Measurements from ENCODE around the gene TRIM72. TPM values are rescaled to one million over a fixed set of nuclear protein-coding genes. Genes with fewer than 3 reads are reported as not detected.
"Not testable (repeated sequence)": the region's sequence is repeated elsewhere in the genome, so short reads cannot be mapped to it uniquely, and the experiment has no call there.

The TRIM72 gene
- total RNA-seq, 1 donor from 2014 or later = 2.4 TPM

DNA sequence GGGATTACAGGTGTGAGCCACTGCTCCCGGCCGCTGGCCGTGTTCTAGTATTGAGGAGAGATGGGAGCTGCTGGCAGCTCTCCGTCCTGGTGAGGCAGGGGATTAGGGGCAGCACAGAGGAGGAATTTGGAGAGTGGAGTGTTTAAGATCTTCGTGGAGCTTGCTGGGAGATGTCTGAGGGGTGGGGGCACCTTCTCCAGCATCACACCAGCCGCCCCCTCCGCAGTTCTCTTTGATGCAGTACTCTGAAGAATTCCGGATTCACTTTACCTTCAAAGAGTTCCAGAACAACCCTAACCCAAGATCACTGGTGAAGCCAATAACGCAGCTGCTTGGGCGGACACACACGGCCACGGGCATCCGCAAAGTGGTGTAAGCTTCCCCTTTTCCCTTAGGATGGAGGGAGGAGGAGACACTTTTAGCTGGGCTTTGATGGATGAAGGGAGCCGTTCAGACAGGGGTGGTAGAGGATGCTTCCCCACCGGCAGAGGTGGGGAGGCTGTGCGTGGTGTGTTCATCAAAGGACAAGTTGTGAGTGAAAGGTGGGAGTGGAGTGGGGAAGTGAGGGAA is 57.8 kb downstream of the TRIM72 start:
- intact Hi-C loops (cut with DNase I) = no loop called here

DNA sequence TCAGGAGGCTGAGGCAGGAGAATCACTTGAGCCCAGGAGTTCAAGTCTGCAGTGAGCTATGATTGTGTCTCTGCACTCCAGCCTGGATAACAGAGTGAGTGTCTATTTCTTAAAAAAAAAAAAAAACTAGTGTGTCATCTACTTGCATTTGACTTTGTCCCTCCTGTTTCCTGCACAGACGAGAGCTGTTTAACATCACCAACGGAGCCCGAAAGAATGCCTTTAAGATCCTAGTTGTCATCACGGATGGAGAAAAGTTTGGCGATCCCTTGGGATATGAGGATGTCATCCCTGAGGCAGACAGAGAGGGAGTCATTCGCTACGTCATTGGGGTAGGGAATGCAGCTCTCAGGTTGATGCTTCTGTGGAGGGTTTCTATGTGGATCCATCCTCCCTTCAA is 59.3 kb downstream of the TRIM72 start:
- intact Hi-C loops (cut with DNase I) = no loop called here
- DNase-seq (ENCODE audit: low spot score) = no peak

More for the DNA sequence above, 57.8 kb downstream of the TRIM72 start:
- DNase-seq (ENCODE audit: low spot score) = peak; percentile 67

DNA sequence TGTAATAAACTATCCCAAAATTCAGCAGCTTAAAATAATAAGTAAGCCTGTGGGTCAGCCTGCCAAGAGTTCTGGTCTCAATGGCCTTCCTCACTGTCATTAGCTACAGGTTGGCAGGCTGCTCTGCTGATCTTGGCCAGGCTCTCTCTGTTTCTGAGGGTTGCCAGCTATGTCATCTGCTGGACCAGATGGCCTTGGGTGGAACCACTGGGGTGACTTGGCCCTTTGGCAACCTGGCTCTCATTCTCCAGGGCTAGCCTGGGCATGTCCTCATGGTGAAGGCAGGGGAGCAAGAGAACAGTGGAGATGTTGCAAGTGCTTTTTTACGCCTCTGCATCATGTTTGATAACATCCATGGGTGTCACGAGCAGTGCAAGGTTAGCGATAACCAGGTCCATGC is 59.8 kb downstream of the TRIM72 start:
- peak; percentile 20 for DNase-seq (ENCODE audit: low spot score)
- intact Hi-C loops (cut with DNase I) = no loop called here

DNA sequence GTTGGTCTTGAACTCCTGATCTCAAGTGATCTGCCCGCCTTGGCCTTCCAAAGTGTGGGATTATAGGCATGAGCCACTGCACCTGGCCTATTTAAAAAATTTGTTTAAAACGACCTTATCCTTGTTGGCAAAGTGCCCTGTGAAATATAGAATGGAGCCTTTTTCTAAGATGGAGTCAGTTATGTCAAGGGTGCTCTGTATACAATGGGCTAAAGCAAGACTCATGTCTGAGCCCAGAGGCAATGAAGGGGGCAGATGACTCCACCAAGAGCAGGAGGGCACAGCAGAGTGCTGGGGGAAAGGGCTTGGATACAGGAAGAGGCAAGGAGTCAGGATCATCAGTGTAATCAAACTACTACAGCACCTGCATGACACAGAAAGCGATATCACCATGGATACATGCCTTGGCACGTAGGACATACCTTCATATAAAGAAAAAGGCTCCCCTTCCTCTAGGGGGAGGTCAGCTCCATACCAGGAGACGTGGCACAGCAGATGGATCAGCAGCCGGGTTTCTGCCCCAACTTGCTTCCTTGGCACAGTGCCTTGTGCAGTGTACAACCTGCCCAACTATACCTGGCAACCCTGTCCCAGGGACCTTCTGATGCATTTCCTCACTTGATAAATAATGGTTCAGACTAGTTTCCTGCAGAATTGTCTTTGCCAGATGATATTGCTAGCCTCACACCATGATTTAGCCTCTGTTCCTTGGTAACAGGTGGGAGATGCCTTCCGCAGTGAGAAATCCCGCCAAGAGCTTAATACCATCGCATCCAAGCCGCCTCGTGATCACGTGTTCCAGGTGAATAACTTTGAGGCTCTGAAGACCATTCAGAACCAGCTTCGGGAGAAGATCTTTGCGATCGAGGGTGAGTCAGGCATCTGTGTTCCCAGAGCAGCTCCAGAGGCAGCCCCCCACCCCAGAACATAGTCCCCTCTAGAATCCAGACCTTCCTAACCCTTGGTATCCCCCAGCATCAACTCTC is 61.2 kb downstream of the TRIM72 start:
- intact Hi-C loops (cut with DNase I) = no loop called here
- DNase-seq (ENCODE audit: low spot score) = peak; percentile 26

DNA sequence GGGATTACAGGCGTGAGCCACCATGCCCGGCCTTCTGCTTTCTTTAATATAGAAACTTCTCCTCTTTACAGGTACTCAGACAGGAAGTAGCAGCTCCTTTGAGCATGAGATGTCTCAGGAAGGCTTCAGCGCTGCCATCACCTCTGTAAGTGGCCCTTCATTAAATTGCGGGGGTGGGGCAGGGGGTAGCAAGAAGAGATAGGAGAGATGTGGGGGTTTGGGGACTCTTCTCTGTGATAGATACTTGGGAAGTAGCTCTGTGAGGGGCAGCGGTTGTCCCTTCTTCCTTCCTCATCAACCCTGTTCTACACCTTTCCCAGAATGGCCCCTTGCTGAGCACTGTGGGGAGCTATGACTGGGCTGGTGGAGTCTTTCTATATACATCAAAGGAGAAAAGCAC is 62.7 kb downstream of the TRIM72 start:
- DNase-seq (ENCODE audit: low spot score) = no peak
- intact Hi-C loops (cut with DNase I) = no loop called here

DNA sequence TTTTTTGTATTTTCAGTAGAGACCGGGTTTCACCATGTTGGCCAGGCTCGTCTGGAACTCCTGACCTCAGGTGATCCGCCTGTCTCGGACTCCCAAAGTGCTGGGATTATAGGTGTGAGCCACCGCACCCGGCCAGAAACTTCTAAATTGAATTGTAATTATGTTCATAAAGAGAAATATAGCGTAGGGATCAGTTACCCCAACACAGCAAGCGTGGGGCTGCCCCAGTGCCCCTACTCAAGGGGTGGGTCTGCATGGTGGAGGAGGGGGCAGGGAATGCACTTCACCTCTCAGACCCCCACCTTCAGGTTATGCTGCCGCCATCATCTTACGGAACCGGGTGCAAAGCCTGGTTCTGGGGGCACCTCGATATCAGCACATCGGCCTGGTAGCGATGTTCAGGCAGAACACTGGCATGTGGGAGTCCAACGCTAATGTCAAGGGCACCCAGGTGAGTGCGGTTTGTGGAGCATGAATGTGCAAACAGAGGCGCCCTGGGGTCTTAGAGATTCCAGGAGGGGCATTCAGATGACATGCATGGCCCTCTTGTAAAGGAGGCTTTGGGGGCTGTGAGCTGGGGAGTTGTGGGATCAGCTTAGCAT is 63.8 kb downstream of the TRIM72 start:
- intact Hi-C loops (cut with DNase I) = no loop called here
- DNase-seq (ENCODE audit: low spot score) = peak; percentile 33

DNA sequence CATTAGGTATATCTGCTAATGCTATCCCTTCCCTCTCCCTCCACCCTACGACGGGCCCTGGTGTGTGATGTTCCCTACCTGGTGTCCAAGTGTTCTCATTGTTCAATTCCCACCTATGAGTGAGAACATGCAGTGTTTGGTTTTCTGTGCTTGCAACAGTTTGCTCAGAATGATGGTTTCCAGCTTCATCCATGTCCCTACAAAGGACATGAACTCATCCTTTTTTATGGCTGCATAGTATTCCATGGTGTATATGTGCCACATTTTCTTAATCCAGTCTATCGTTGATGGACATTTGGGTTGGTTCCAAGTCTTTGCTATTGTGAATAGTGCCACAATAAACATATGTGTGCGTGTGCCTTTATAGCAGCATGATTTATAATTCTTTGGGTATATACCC is 64.9 kb downstream of the TRIM72 start:
- intact Hi-C loops (cut with DNase I) = not testable (repeated sequence)

More for the DNA sequence above, 64.9 kb downstream of the TRIM72 start:
- peak; percentile 33 for DNase-seq (ENCODE audit: low spot score)

Other genes starting within 250 kb of the TRIM72 start
- gene HSD3B7, start 228.9 kb upstream of the TRIM72 start, total RNA-seq = 5.4 TPM
- gene STX1B, start 203.5 kb upstream of the TRIM72 start, total RNA-seq = 1.6 TPM
- gene STX4, start 180.6 kb upstream of the TRIM72 start, total RNA-seq = 41.1 TPM
- gene ZNF668, start 139.9 kb upstream of the TRIM72 start, total RNA-seq = 5.9 TPM
- 9.6 TPM for gene ZNF646, start 139.7 kb upstream of the TRIM72 start, total RNA-seq
- gene PRSS53, start 125.2 kb upstream of the TRIM72 start, total RNA-seq = 0.59 TPM
- 42.1 TPM for gene VKORC1, start 119.3 kb upstream of the TRIM72 start, total RNA-seq
- 56.4 TPM for gene BCKDK, start 105.7 kb upstream of the TRIM72 start, total RNA-seq
- 56.5 TPM for gene KAT8, start 96.5 kb upstream of the TRIM72 start, total RNA-seq
- gene PRSS8, start 78.4 kb upstream of the TRIM72 start, total RNA-seq = not detected
- 1.1 TPM for gene PRSS36, start 64.1 kb upstream of the TRIM72 start, total RNA-seq
- gene FUS, start 34.0 kb upstream of the TRIM72 start, total RNA-seq = 158 TPM
- 3.2 TPM for gene PYCARD, start 11.4 kb upstream of the TRIM72 start, total RNA-seq
- not detected for gene PYDC1, start 3.0 kb downstream of the TRIM72 start, total RNA-seq
- 4.8 TPM for gene ITGAM, start 45.9 kb downstream of the TRIM72 start, total RNA-seq
- 5.9 TPM for gene ITGAX, start 141.1 kb downstream of the TRIM72 start, total RNA-seq
- not detected for gene ITGAD, start 179.2 kb downstream of the TRIM72 start, total RNA-seq
- 890 TPM for gene COX6A2, start 214.2 kb downstream of the TRIM72 start, total RNA-seq
- 1.9 TPM for gene ZNF843, start 228.7 kb downstream of the TRIM72 start, total RNA-seq
- gene ARMC5, start 245.4 kb downstream of the TRIM72 start, total RNA-seq = 6.2 TPM

Measured in cardiac septum (tissue), 1 donor.